HepG2 (cell line): ENCODE measurements around the gene CALML5. TPM values are rescaled to one million over a fixed set of nuclear protein-coding genes. Genes with fewer than 3 reads are reported as not detected.

Experiments
- ARHGAP35 ChIP-seq: sonication (generic); formaldehyde crosslinking; IDR thresholded peaks from 2 replicates; pipeline ENCODE4 v1.9.0; 2022; ENCODE audit warnings: mild to moderate bottlenecking, inconsistent platforms, moderate library complexity, missing genetic modification reagents, borderline replicate concordance
- BCL6 ChIP-seq: IDR thresholded peaks from 2 replicates; pipeline ENCODE4 v1.6.1; 2016; ENCODE audit warnings: missing genetic modification reagents, missing compliant biosample characterization
- FOXJ3 ChIP-seq: sonication (generic); formaldehyde crosslinking; IDR thresholded peaks from 2 replicates; pipeline ENCODE4 v1.4.0; 2020; ENCODE audit warnings: missing genetic modification reagents, mild to moderate bottlenecking, borderline replicate concordance
- FOXO1 ChIP-seq: sonication (generic); formaldehyde crosslinking; IDR thresholded peaks from 2 replicates; pipeline ENCODE4 v1.4.0; 2020; ENCODE audit warnings: missing genetic modification reagents
- HDAC1 ChIP-seq: sonication (generic); formaldehyde crosslinking; IDR thresholded peaks from 2 replicates; pipeline ENCODE4 v1.5.1; 2020; ENCODE audit warnings: mild to moderate bottlenecking, missing genetic modification reagents
- HES4 ChIP-seq: sonication (generic); formaldehyde crosslinking; IDR thresholded peaks from 2 replicates; pipeline ENCODE4 v1.9.0; 2021; ENCODE audit warnings: mild to moderate bottlenecking, missing genetic modification reagents, borderline replicate concordance
- HOXA9 ChIP-seq: sonication (generic); formaldehyde crosslinking; IDR thresholded peaks from 2 replicates; pipeline ENCODE4 v1.8.1; 2022; ENCODE audit warnings: missing genetic modification reagents, mild to moderate bottlenecking, moderate library complexity, borderline replicate concordance
- IRF1 ChIP-seq: sonication (generic); formaldehyde crosslinking; IDR thresholded peaks from 2 replicates; pipeline ENCODE4 v1.4.0; 2020; ENCODE audit warnings: low read depth, mild to moderate bottlenecking, missing genetic modification reagents
- MAX ChIP-seq: IDR thresholded peaks from 2 replicates; pipeline ENCODE4 v1.6.1; 2012; ENCODE audit warnings: inconsistent platforms
- MLLT10 ChIP-seq: sonication (generic); formaldehyde crosslinking; IDR thresholded peaks from 2 replicates; pipeline ENCODE4 v1.4.0; 2020; ENCODE audit warnings: missing genetic modification reagents
- MYPOP ChIP-seq: sonication (generic); formaldehyde crosslinking; IDR thresholded peaks from 2 replicates; pipeline ENCODE4 v1.8.1; 2023; ENCODE audit warnings: mild to moderate bottlenecking, moderate library complexity, missing genetic modification reagents
- NR2F6 ChIP-seq, 2 experiments: IDR thresholded peaks; 2 replicates each; pipeline ENCODE4 v1.6.1; 2016; ENCODE audit warnings: antibody characterized with exemption in 1 of 2, mild to moderate bottlenecking in 1 of 2
- RERE ChIP-seq: IDR thresholded peaks from 2 replicates; pipeline ENCODE4 v1.6.1; 2016; ENCODE audit warnings: low read depth, missing genetic modification reagents, missing compliant biosample characterization
- SAP130 ChIP-seq: IDR thresholded peaks from 2 replicates; pipeline ENCODE4 v1.6.1; 2016; ENCODE audit warnings: low read depth
- SNAPC2 ChIP-seq: sonication (generic); formaldehyde crosslinking; IDR thresholded peaks from 2 replicates; pipeline ENCODE4 v1.8.1; 2022; ENCODE audit warnings: mild to moderate bottlenecking, missing genetic modification reagents
- ZNF121 ChIP-seq: sonication (generic); formaldehyde crosslinking; IDR thresholded peaks from 2 replicates; pipeline ENCODE4 v1.5.0; 2020; ENCODE audit warnings: mild to moderate bottlenecking, missing genetic modification reagents
- ZSCAN5A ChIP-seq: sonication (generic); formaldehyde crosslinking; IDR thresholded peaks from 2 replicates; pipeline ENCODE4 v1.8.0; 2022; ENCODE audit warnings: mild to moderate bottlenecking, missing genetic modification reagents, borderline replicate concordance
- polyA plus RNA-seq, 8 experiments: library from polyadenylated mRNA; depleted of rRNA in 3 of 8; stranded (reverse) in 7 of 8; unstranded in 1 of 8; fragments of >200 nt; fragmentation: Illumina TruSeq in 4 of 8; extraction: Trizol in 4 of 8; gene quantifications; 2 replicates each; pipeline versions ENCODE4 v1.2.1 to v1.2.3, GENCODE V29; 2011 to 2016; ENCODE audit warnings: low read depth in 4 of 8, missing spikeins in 1 of 8, mixed read lengths in 1 of 8; ENCODE audit not compliant: insufficient read depth in 1 of 8
- total RNA-seq, 5 experiments: library from RNA; depleted of rRNA; stranded (reverse); fragments of >200 nt; fragmentation: Illumina TruSeq; extraction: Trizol; gene quantifications; 2 replicates each; pipeline ENCODE4 v1.2.3, GENCODE V29; 2016; ENCODE audit warnings: low read depth in 1 of 5

CALML5 gene
- total and polyA plus RNA-seq, 2 of the 13 experiments (the other 11 are each of a cell fraction or from before 2014, with no cell fraction given) = not detected

- TF ChIP-seq MYPOP (CRISPR knock-in tag) = 0 out of 2 replicates have a peak, but pooled peaks have one; percentile 28
- no peak for TF ChIP-seq SNAPC2 (CRISPR knock-in tag)
- no peak for TF ChIP-seq IRF1 (CRISPR knock-in tag)
- no peak for TF ChIP-seq HOXA9 (CRISPR knock-in tag)
- peak; percentile 83 for TF ChIP-seq NR2F6 (IDR thresholded peaks at IDR 0.05)
- peak; percentile 74 for TF ChIP-seq NR2F6 (CRISPR knock-in tag; IDR thresholded peaks at IDR 0.05)
- peak; percentile 58; the same call in 1 of the 2 replicates for TF ChIP-seq RERE (CRISPR knock-in tag)
- 0 out of 2 replicates have a peak, but pooled peaks have one; percentile 17 for TF ChIP-seq HDAC1 (CRISPR knock-in tag)
- TF ChIP-seq ZNF121 (CRISPR knock-in tag) = peak; percentile 50
- peak; percentile 61; the same call in 1 of the 2 replicates for TF ChIP-seq BCL6
- TF ChIP-seq MAX = 0 out of 2 replicates have a peak, but pooled peaks have one; percentile 32
- no peak for TF ChIP-seq ZSCAN5A (CRISPR knock-in tag)
- TF ChIP-seq MLLT10 (CRISPR knock-in tag) = no peak
- no peak for TF ChIP-seq HES4 (CRISPR knock-in tag)
- no peak for TF ChIP-seq ARHGAP35 (CRISPR knock-in tag)
- TF ChIP-seq FOXO1 = peak; percentile 70
- TF ChIP-seq SAP130 (CRISPR knock-in tag) = peak; percentile 26; the same call in 1 of the 2 replicates
- TF ChIP-seq FOXJ3 (CRISPR knock-in tag) = peak; percentile 73; the same call in 1 of the 2 replicates
Observed at GRCh38 chr10:5493691-5494090, 5.7 kb downstream of the CALML5 start (continued).
